PC-3 (cell line): ENCODE results near the gene DPF1. TPM values are rescaled to one million over a fixed set of nuclear protein-coding genes. Genes with fewer than 3 reads are reported as not detected.
A peak's percentile ranks its signal among the peaks of the same experiment; 100 is the strongest.

Experiments
- ATAC-seq: fragments of 200-7000 bp; cut with Tn5 transposase; 2 replicates; pipeline ENCODE4 v1.9.1; 2020; ENCODE audit warnings: mild to moderate bottlenecking, moderate library complexity
- BruUV-seq: library from RNA; stranded (reverse); fragments of 400-500 nt; replicated peaks from 2 replicates; lab custom pipeline; 2021; lab: Mats Ljungman, UMichigan
- CTCF ChIA-PET: fragments of 300-600 bp; sonication (Branson Sonifier 250); formaldehyde crosslinking; loops from one replicate; lab custom pipeline; 2022; ENCODE audit warnings: antibody characterized with exemption; lab: Charles Lee
- POLR2A ChIA-PET: fragments of 300-600 bp; sonication (Branson Sonifier 250); formaldehyde crosslinking; loops from one replicate; lab custom pipeline; 2022; ENCODE audit warnings: antibody characterized with exemption; ENCODE audit not compliant: unreplicated experiment; lab: Charles Lee
- DNase-seq: peaks from one replicate; pipeline ENCODE4 v3.0.0-alpha.2; 2015
- H2AFZ ChIP-seq: fragments of 300-600 bp; sonication (generic); 2 replicates; pipeline ENCODE4 v1.6.0; 2016; ENCODE audit warnings: antibody characterized with exemption, low read length
- H3F3A ChIP-seq: fragments of 300-600 bp; sonication (generic); one replicate; pipeline ENCODE4 v1.6.0; 2017; ENCODE audit warnings: antibody characterized with exemption, low read length, control low read depth, mild to moderate bottlenecking; ENCODE audit not compliant: unreplicated experiment
- H3K27ac ChIP-seq: fragments of 300-600 bp; sonication (generic); 2 replicates; pipeline ENCODE4 v1.5.1; 2016; ENCODE audit warnings: mild to moderate bottlenecking, low read length
- H3K27me3 ChIP-seq: fragments of 300-600 bp; sonication (generic); 2 replicates; pipeline ENCODE4 v1.6.1; 2016; ENCODE audit warnings: low read length, mixed read lengths
- H3K36me3 ChIP-seq: fragments of 300-600 bp; sonication (generic); 2 replicates; pipeline ENCODE4 v1.6.1; 2016; ENCODE audit warnings: low read depth, mixed run types, low read length, mixed read lengths
- H3K4me1 ChIP-seq: fragments of 300-600 bp; sonication (generic); 2 replicates; pipeline ENCODE4 v1.5.1; 2016; ENCODE audit warnings: low read length; ENCODE audit not compliant: insufficient read depth
- H3K4me2 ChIP-seq: fragments of 300-600 bp; sonication (generic); 2 replicates; pipeline ENCODE4 v1.6.0; 2016; ENCODE audit warnings: low read length
- H3K4me3 ChIP-seq: fragments of 300-600 bp; sonication (generic); 2 replicates; pipeline ENCODE4 v1.5.1; 2016; ENCODE audit warnings: mild to moderate bottlenecking, low read length, mixed read lengths
- H3K79me2 ChIP-seq: fragments of 300-600 bp; sonication (generic); 2 replicates; pipeline ENCODE4 v1.6.1; 2017; ENCODE audit warnings: low read length, mixed read lengths
- H3K9ac ChIP-seq: fragments of 300-600 bp; sonication (generic); 2 replicates; pipeline ENCODE4 v1.6.0; 2016; ENCODE audit warnings: mild to moderate bottlenecking, low read length
- H3K9me2 ChIP-seq: fragments of 300-600 bp; sonication (generic); replicated peaks from 2 replicates; pipeline ENCODE4 v1.6.1; 2016; ENCODE audit warnings: mixed run types, low read length, mixed read lengths
- H3K9me3 ChIP-seq: fragments of 300-600 bp; sonication (generic); 2 replicates; pipeline ENCODE4 v1.6.1; 2016; ENCODE audit warnings: low read length, mixed read lengths
- H4K20me1 ChIP-seq: fragments of 300-600 bp; sonication (generic); 2 replicates; pipeline ENCODE4 v1.6.1; 2016; ENCODE audit warnings: low read length, mixed read lengths
- CTCF ChIP-seq: fragments of 300-600 bp; sonication (generic); conservative IDR thresholded peaks from 2 replicates; pipeline ENCODE4 v1.5.1; 2017; ENCODE audit warnings: antibody characterized with exemption, low read depth, mild to moderate bottlenecking, low read length
- EZH2 ChIP-seq: fragments of 300-600 bp; sonication (generic); IDR thresholded peaks from one replicate; pipeline ENCODE4 v1.6.1; 2017; ENCODE audit warnings: antibody characterized with exemption, mild to moderate bottlenecking, low read length; ENCODE audit not compliant: unreplicated experiment
- EZH2phosphoT487 ChIP-seq: fragments of 300-600 bp; sonication (generic); IDR thresholded peaks from 2 replicates; pipeline ENCODE4 v1.6.1; 2018; ENCODE audit warnings: mild to moderate bottlenecking, antibody characterized with exemption, low read length, borderline replicate concordance
- intact Hi-C: fragments of 100-400 bp; cut with micrococcal nuclease; formaldehyde crosslinking; loops from 2 replicates; pipeline ENCODE4 v1.9.0; 2023
- total RNA-seq: library from RNA; depleted of rRNA; stranded (reverse); fragments of >200 nt; gene quantifications from 2 replicates; pipeline ENCODE4 v1.2.3, GENCODE V29; 2014

The DPF1 gene
- total RNA-seq, 1 experiment from 2014 or later: 8.1 TPM

GRCh38 chr19:38265213-38265861, 41.3 kb upstream of the DPF1 start:
- H3K36me3 ChIP-seq: no peaks in the 10 kb centered on the region
- H4K20me1 ChIP-seq: peaks cover 18% of the 10 kb centered on the region
- H3K9ac ChIP-seq: peak overlapping the region; percentile 86
- H3K9me2 ChIP-seq: no peaks in the 10 kb centered on the region
- peak overlapping the region; percentile 73 for H3K27ac ChIP-seq
- peak overlapping the region; percentile 91 for H3K4me3 ChIP-seq
- H3K4me1 ChIP-seq: peaks cover 53% of the 10 kb centered on the region
- H3K79me2 ChIP-seq: peaks cover 59% of the 10 kb centered on the region
- intact Hi-C loops: no loop called here
- H3F3A ChIP-seq: no peaks in the 10 kb centered on the region
- peak overlapping the region; percentile 73; the same call in 1 of the 2 replicates for H2AFZ ChIP-seq
- POLR2A ChIA-PET: interaction anchor here (0.6 to 0.9 kb wide), 2 partner anchors 40 to 97 kb away, joined by 3 read pairs; no protein-coding TSS in a partner anchor
- ATAC-seq (peak; percentile 34), DNase-seq (peak; percentile 40)
- H3K9me3 ChIP-seq: no peaks in the 10 kb centered on the region
- CTCF ChIA-PET: no interaction called here
- BruUV-seq: TSS peak; percentile 85
- H3K4me2 ChIP-seq: peak overlapping the region; percentile 85
- TF ChIP-seq EZH2: no peak
- TF ChIP-seq CTCF: no peak
- no peak for TF ChIP-seq EZH2phosphoT487
- H3K27me3 ChIP-seq: no peaks in the 10 kb centered on the region

GRCh38 chr19:38264486-38265212, 40.6 kb upstream of the DPF1 start, which contains the start of gene SPINT2:
SPINT2 (plus strand) TSS chr19:38264573; CDS start chr19:38264893, 320 bp downstream.
- intact Hi-C loops: no loop called here
- peak within 1 kb of the TSS; percentile 73 for H3K27ac ChIP-seq
- peaks cover 52% of the 10 kb centered on the region for H3K79me2 ChIP-seq
- H3K9me2 ChIP-seq: no peaks in the 10 kb centered on the region
- H3K9me3 ChIP-seq: no peaks in the 10 kb centered on the region
- H3K36me3 ChIP-seq: no peaks in the 10 kb centered on the region
- H3K9ac ChIP-seq: peak within 1 kb of the TSS; percentile 86
- ChIA-PET POLR2A (interaction anchor here (0.6 kb wide), 2 partner anchors 98 to 165 kb away, joined by 3 to 4 read pairs; no protein-coding TSS in a partner anchor), CTCF (no interaction called here)
- H3K27me3 ChIP-seq: no peaks in the 10 kb centered on the region
- peak within 1 kb of the TSS; percentile 85 for H3K4me2 ChIP-seq
- H2AFZ ChIP-seq: peak within 1 kb of the TSS; percentile 73
- no TSS peak for BruUV-seq
- H4K20me1 ChIP-seq: peaks cover 18% of the 10 kb centered on the region
- no peak for TF ChIP-seq EZH2
- TF ChIP-seq CTCF: no peak
- TF ChIP-seq EZH2phosphoT487: no peak
- no peaks in the 10 kb centered on the region for H3F3A ChIP-seq
- DNase-seq (no peak), ATAC-seq (peak; percentile 1)
- H3K4me3 ChIP-seq: peak within 1 kb of the TSS; percentile 91
- peaks cover 46% of the 10 kb centered on the region for H3K4me1 ChIP-seq
